Testis (tissue), 3 donors: ENCODE results near the gene CD63. TPM values are rescaled to one million over a fixed set of nuclear protein-coding genes. Genes with fewer than 3 reads are reported as not detected.

Experiments used
- DNase-seq: peaks from one replicate; pipeline ENCODE4 v3.0.0-alpha.2; 2019
- H3K27ac ChIP-seq, 2 donors: fragments of 200-600 bp; sonication (generic); one replicate each; pipeline ENCODE4 v1.5.1; 2019
- H3K27me3 ChIP-seq: fragments of 200-600 bp; sonication (generic); one replicate; pipeline ENCODE4 v1.5.1; 2019
- H3K36me3 ChIP-seq: fragments of 200-600 bp; sonication (generic); one replicate; pipeline ENCODE4 v1.5.1; 2017; ENCODE audit warnings: low read depth; ENCODE audit errors: missing control alignments
- H3K4me1 ChIP-seq: fragments of 200-600 bp; sonication (generic); one replicate; pipeline ENCODE4 v1.5.1; 2019
- H3K4me3 ChIP-seq, 2 donors: fragments of 200-600 bp; sonication (generic); one replicate each; pipeline ENCODE4 v1.5.1; 2017 to 2019
- H3K9me3 ChIP-seq: fragments of 200-600 bp; sonication (generic); one replicate; pipeline ENCODE4 v1.5.1; 2017
- POLR2A ChIP-seq: fragments of 450-650 bp; IDR thresholded peaks from one replicate; pipeline ENCODE4 v1.6.1; 2017; ENCODE audit warnings: antibody characterized with exemption, mild to moderate bottlenecking, moderate library complexity
- WGBS, 2 donors: methylation state at CpG; one replicate each; pipeline ENCODE4 v1.1.5; 2018; 5-methylcytosine and 5-hydroxymethylcytosine counted together
- intact Hi-C: fragments of 100-400 bp; cut with DNase I; formaldehyde crosslinking; loops from one replicate; pipeline ENCODE4 v1.15.1; 2023; ENCODE audit warnings: low total_unique reads
- polyA plus RNA-seq: library from polyadenylated mRNA; stranded (reverse); fragments of 350-450 nt; fragmentation: Illumina TruSeq; extraction: RNeasy Lipid Tissue Mini Kit (QIAGEN cat#74804); gene quantifications from one replicate; pipeline ENCODE4 v1.2.3, GENCODE V29; 2014; ENCODE audit warnings: low read depth, low replicate concordance; ENCODE audit not compliant: insufficient read depth
- total RNA-seq, 2 donors: library from RNA; depleted of rRNA; stranded (reverse); fragments of >200 nt; gene quantifications; one replicate each; pipeline ENCODE4 v1.2.3, GENCODE V29; 2016
- TF ChIP-seq, protein P1 (sequence below), 3 experiments: fragments of 450-650 bp in 2 of 3; fragments of 200-600 bp in 1 of 3; sonication (generic) in 1 of 3; IDR thresholded peaks; one replicate each; pipeline ENCODE4 v1.5.1; 2016 to 2019; ENCODE audit warnings: antibody characterized with exemption in 3 of 3, mild to moderate bottlenecking in 2 of 3, moderate library complexity in 1 of 3

CD63 gene
- total and polyA plus RNA-seq, 3 donors from 2014 or later, result 600 to 668 (median 655) TPM

DNA sequence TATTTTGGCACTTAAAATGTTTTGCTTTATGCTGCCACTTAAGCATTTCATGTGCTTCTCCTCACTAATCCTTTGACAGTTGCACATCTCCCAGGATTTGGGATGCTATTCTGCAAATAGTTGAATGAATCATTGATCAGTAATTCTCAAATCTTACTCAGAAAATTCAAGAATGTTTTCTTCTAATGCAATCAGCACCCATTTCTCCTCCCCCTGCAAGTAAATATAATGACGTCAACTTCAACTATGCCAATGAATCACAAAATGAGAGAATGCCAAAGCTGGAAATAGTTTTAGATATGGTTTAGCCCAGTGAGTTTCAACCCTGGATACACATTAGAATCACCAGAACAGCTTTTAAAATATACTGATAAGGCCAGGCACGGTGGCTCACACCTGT is 15.1 kb downstream of the CD63 start:
- Histone ChIP-seq H3K4me3 (no peak overlapping the region), H3K9me3 (no peaks in the 10 kb centered on the region), H3K4me1 (peaks cover 47% of the 10 kb centered on the region), H3K27ac (no peak overlapping the region), H3K27me3 (no peaks in the 10 kb centered on the region), H3K36me3 (no peaks in the 10 kb centered on the region)
- 67 to 69% methylated on average over 2 of the region's 2 CpGs for WGBS, 2 donors
- intact Hi-C loops, result no loop called here
- TF ChIP-seq, protein P1, sequence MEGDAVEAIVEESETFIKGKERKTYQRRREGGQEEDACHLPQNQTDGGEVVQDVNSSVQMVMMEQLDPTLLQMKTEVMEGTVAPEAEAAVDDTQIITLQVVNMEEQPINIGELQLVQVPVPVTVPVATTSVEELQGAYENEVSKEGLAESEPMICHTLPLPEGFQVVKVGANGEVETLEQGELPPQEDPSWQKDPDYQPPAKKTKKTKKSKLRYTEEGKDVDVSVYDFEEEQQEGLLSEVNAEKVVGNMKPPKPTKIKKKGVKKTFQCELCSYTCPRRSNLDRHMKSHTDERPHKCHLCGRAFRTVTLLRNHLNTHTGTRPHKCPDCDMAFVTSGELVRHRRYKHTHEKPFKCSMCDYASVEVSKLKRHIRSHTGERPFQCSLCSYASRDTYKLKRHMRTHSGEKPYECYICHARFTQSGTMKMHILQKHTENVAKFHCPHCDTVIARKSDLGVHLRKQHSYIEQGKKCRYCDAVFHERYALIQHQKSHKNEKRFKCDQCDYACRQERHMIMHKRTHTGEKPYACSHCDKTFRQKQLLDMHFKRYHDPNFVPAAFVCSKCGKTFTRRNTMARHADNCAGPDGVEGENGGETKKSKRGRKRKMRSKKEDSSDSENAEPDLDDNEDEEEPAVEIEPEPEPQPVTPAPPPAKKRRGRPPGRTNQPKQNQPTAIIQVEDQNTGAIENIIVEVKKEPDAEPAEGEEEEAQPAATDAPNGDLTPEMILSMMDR (IDR thresholded peaks at IDR 0.05), result no peak
- TF ChIP-seq POLR2A, result no peak
- DNase-seq, result no peak

DNA sequence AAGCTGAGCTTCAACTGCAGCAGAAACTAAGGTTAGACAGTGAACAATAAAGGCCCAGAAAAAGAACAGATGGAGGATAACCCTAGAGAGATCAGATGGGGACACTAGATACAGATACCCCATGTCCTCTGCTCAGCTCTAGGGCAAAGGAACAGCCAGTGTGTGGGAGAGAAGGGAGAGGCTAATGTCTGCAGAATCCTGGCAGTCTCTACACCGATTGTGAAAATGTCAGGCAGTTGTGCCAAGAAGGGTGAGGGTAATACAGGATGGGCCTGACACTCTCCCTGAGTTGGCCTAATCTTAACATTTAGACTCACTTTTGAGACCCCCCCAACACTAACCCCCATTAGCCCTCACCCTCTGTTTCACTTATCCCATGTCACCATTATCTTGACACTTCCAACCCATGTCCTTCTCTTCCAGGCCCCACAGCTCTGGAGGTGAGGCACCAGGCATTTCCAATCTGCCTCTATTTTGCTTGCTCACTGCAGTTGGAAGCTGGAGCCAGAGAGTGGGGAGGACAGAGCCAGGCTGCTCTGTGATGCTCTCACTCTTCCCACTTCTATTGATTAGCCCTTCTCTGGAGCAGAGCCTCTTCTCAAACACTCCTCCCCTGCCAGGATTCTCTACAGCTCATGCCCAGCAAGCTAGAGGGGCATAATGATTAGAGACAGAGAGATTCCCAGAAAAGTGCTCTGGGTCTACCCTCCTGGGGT is 16.0 kb downstream of the CD63 start:
- Histone ChIP-seq H3K27me3 (no peaks in the 10 kb centered on the region), H3K27ac (no peak overlapping the region), H3K4me3 (no peak overlapping the region), H3K9me3 (no peaks in the 10 kb centered on the region), H3K4me1 (peaks cover 44% of the 10 kb centered on the region), H3K36me3 (no peaks in the 10 kb centered on the region)
- TF ChIP-seq POLR2A, result no peak
- TF ChIP-seq, protein P1 (IDR thresholded peaks at IDR 0.05), result no peak
- WGBS, 2 donors, result 26 to 31% methylated on average over 1 of the region's 1 CpG
- intact Hi-C loops, result no loop called here
- no peak for DNase-seq

DNA sequence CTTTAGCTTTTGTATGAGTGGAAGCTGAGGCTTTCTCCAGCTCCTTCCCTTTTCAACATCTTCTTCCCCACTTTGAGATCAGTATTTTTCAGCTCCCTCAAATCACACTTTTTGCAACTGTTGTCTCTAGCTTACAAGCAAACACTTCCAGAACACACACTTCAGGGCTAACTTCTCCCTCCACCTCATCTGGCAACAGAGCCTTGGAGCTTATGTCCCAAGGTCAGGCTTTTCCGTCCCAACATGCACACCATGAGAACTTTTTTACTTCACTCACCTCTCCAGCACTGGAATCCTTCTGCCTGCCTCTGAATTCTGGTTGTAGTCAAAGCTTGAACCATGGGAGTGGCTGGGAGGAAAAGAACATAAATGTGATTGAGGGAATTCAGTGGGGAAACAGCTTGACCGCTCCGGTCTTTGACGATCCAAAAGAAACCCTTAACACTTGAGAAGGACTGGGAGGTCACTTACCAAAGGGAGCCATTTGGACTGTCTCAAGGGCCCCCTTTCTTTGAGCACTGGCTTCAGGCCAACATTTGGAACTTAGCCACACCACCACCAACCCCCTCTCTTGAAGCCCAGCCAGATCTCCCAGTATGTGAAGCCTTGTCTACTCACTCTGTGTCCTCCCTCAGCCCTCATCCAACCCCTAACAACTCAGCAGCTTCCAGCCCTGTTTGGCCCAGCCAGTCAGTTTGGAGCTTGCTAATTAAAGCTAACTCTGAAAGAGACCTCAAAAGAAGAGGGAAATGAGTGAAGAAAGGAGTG is 16.8 kb downstream of the CD63 start:
- no peak for TF ChIP-seq POLR2A
- TF ChIP-seq, protein P1 (IDR thresholded peaks at IDR 0.05), result no peak
- intact Hi-C loops, result no loop called here
- no peaks in the 10 kb centered on the region for H3K9me3 ChIP-seq
- peaks cover 35% of the 10 kb centered on the region for H3K4me1 ChIP-seq
- WGBS, 2 donors, result 46 to 60% methylated on average over 4 of the region's 4 CpGs
- no peak for DNase-seq
- no peaks in the 10 kb centered on the region for H3K27me3 ChIP-seq
- no peaks in the 10 kb centered on the region for H3K36me3 ChIP-seq
- no peak overlapping the region for H3K27ac ChIP-seq
- no peak overlapping the region for H3K4me3 ChIP-seq

DNA sequence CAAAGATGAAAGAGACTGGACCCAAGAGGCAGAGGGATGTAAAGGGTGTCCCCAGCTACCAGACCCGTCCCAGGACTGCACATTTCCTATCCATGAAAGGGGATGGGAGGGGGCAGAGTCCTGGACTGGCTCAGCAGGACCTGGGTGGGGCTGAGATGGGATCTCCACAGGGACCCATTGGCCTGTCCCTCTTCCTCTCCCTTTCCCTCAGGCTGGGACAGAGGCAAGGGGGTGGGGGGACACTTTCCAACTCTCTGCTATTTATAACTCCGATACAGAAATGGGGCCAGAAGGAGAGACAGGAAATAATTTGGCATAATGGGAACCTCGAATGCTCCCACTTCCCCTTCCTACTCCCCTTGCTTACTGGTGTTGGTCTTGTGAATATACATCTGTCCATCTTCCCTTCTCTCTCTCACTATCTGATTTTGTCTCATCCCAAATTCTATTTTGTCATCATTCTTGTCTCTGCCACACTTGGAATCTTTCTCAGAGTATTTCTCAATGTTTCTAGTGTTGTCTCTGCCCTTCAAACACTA is 20.0 kb downstream of the CD63 start:
- DNase-seq, result no peak
- Histone ChIP-seq H3K9me3 (no peaks in the 10 kb centered on the region), H3K36me3 (no peaks in the 10 kb centered on the region), H3K27ac (no peak overlapping the region), H3K4me1 (peaks cover 28% of the 10 kb centered on the region), H3K4me3 (no peak overlapping the region), H3K27me3 (no peaks in the 10 kb centered on the region)
- 13 to 19% methylated on average over 3 of the region's 3 CpGs for WGBS, 2 donors
- intact Hi-C loops, result no loop called here
- TF ChIP-seq POLR2A, result no peak
- TF ChIP-seq, protein P1 (IDR thresholded peaks at IDR 0.05), result no peak
